Lower lobe of right lung (tissue), 2 donors: ENCODE measurements around the gene SLC7A5. TPM values are rescaled to one million over a fixed set of nuclear protein-coding genes. Genes with fewer than 3 reads are reported as not detected.
"Not testable (repeated sequence)": the region's sequence is repeated elsewhere in the genome, so short reads cannot be mapped to it uniquely, and the experiment has no call there.

Experiments
- ATAC-seq, 2 donors: fragments of 200-7000 bp; cut with Tn5 transposase; one replicate each; pipeline ENCODE4 v1.9.1; 2020 to 2022; ENCODE audit warnings: mild to moderate bottlenecking in 2 of 2, moderate library complexity in 2 of 2
- DNase-seq: peaks from one replicate; pipeline ENCODE4 v3.0.0-alpha.2; 2020
- H3K27ac ChIP-seq: fragments of 200-600 bp; one replicate; pipeline ENCODE4 v1.8.0; 2022
- H3K27me3 ChIP-seq: fragments of 200-600 bp; one replicate; pipeline ENCODE4 v1.8.0; 2022; ENCODE audit warnings: low read depth
- H3K36me3 ChIP-seq: fragments of 200-600 bp; one replicate; pipeline ENCODE4 v1.8.0; 2022; ENCODE audit warnings: mild to moderate bottlenecking
- H3K4me1 ChIP-seq: fragments of 200-600 bp; one replicate; pipeline ENCODE4 v1.8.0; 2022
- H3K4me3 ChIP-seq: fragments of 200-600 bp; one replicate; pipeline ENCODE4 v1.8.0; 2022; ENCODE audit warnings: mild to moderate bottlenecking
- H3K9me3 ChIP-seq: fragments of 200-600 bp; one replicate; pipeline ENCODE4 v1.8.0; 2022
- CTCF ChIP-seq: fragments of 200-600 bp; IDR thresholded peaks from one replicate; pipeline ENCODE4 v1.8.0; 2022; ENCODE audit warnings: antibody characterized with exemption, mild to moderate bottlenecking
- intact Hi-C: fragments of 100-400 bp; cut with DNase I; formaldehyde crosslinking; loops from one replicate; pipeline ENCODE4 v1.11.0; 2022
- total RNA-seq: library from RNA; stranded (reverse); fragmentation: NEBNext Ultra II Directional; extraction: Animal tissue kit (Norgen Biotek cat#: 25700); gene quantifications from one replicate; pipeline ENCODE4 v1.2.1, GENCODE V29; 2021
- donor health status: DM: no; HTN: yes; CAD: no; lungs with severe emphysema.

SLC7A5 gene
- total RNA-seq, 1 donor from 2014 or later, result 10.7 TPM

DNA sequence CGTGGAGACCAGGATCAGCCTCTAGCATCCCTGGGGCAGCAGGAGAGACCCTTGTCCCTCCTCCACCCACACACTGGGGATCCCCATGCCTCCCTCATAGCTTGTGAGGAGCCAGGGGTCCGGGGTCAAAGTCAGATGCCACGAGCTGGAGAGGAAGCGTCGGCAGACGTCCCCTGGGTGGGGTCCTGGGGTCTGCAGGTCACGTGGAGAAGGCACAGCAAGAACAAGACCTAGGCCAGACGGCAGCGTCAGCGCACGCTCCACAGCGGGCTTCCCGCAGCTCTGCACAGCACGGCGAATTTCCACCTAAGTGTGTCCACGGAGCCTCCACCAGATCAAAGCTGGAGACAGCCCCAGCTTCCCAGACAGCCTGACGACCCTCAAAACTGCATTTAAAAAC is 49.3 kb downstream of the SLC7A5 start:
- intact Hi-C loops, result no loop called here

GRCh38 chr16:87819282-87819681 is 50.0 kb downstream of the SLC7A5 start:
- no peaks in the 10 kb centered on the region for H3K4me1 ChIP-seq
- H3K9me3 ChIP-seq, result peaks cover 10% of the 10 kb centered on the region
- no peak for ATAC-seq
- H3K27me3 ChIP-seq, result no peaks in the 10 kb centered on the region
- no peaks in the 10 kb centered on the region for H3K36me3 ChIP-seq
- H3K27ac ChIP-seq, result no peak overlapping the region
- no peak overlapping the region for H3K4me3 ChIP-seq
- intact Hi-C loops, result no loop called here
- no peak for TF ChIP-seq CTCF
- DNase-seq, result no peak

More for the DNA sequence above, 49.3 kb downstream of the SLC7A5 start:
- Histone ChIP-seq H3K4me3 (no peak overlapping the region), H3K27me3 (peaks cover 2% of the 10 kb centered on the region), H3K4me1 (no peaks in the 10 kb centered on the region), H3K36me3 (no peaks in the 10 kb centered on the region), H3K27ac (no peak overlapping the region), H3K9me3 (peaks cover 10% of the 10 kb centered on the region)
- no peak for DNase-seq
- no peak for TF ChIP-seq CTCF
- ATAC-seq, result no peak

GRCh38 chr16:87818533-87819161 is 50.7 kb downstream of the SLC7A5 start:
- H3K27ac ChIP-seq, result no peak overlapping the region
- TF ChIP-seq CTCF, result no peak
- H3K4me3 ChIP-seq, result no peak overlapping the region
- intact Hi-C loops, result no loop called here
- H3K4me1 ChIP-seq, result no peaks in the 10 kb centered on the region
- H3K9me3 ChIP-seq, result peaks cover 10% of the 10 kb centered on the region
- no peak for DNase-seq
- no peaks in the 10 kb centered on the region for H3K27me3 ChIP-seq
- no peaks in the 10 kb centered on the region for H3K36me3 ChIP-seq
- no peak for ATAC-seq

GRCh38 chr16:87817910-87818309 is 51.4 kb downstream of the SLC7A5 start:
- DNase-seq (no peak), ATAC-seq (no peak)
- Histone ChIP-seq H3K27ac (no peak overlapping the region), H3K27me3 (no peaks in the 10 kb centered on the region), H3K9me3 (peaks cover 10% of the 10 kb centered on the region), H3K4me3 (no peak overlapping the region), H3K4me1 (no peaks in the 10 kb centered on the region), H3K36me3 (no peaks in the 10 kb centered on the region)
- TF ChIP-seq CTCF, result no peak
- intact Hi-C loops, result no loop called here

DNA sequence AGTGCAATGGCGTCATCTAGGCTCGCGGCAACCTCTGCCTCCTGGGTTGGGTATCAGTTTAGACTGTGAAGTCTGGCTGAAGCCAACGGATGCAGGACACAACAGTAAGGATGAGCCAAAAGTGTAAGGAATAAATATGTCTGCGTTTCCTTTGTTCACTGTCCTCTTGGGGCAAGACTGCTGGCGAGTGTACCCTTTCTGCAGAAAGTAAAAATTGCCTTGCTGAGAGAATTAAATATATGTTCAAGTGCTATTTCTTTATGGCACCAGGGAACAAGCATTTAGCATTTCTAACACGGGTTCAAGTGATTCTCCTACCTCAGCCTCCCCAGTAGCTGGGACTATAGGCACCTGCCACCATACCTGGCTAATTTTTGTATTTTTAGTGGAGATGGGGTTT is 51.9 kb downstream of the SLC7A5 start:
- DNase-seq, H3K36me3 ChIP-seq, H3K4me1 ChIP-seq, intact Hi-C loops, H3K27me3 ChIP-seq, H3K4me3 ChIP-seq, ATAC-seq, H3K27ac ChIP-seq: not testable (repeated sequence)
- peaks cover 10% of the 10 kb centered on the region for H3K9me3 ChIP-seq

- ATAC-seq (no peak), DNase-seq (no peak)
- Histone ChIP-seq H3K36me3 (no peaks in the 10 kb centered on the region), H3K4me3 (no peak overlapping the region), H3K4me1 (no peaks in the 10 kb centered on the region), H3K27ac (no peak overlapping the region), H3K9me3 (peaks cover 10% of the 10 kb centered on the region), H3K27me3 (no peaks in the 10 kb centered on the region)
- TF ChIP-seq CTCF, result no peak
- intact Hi-C loops, result no loop called here
Measured at GRCh38 chr16:87816507-87817100, 52.7 kb downstream of the SLC7A5 start.
